ENCODE data around the gene ARHGAP20.

DNA sequence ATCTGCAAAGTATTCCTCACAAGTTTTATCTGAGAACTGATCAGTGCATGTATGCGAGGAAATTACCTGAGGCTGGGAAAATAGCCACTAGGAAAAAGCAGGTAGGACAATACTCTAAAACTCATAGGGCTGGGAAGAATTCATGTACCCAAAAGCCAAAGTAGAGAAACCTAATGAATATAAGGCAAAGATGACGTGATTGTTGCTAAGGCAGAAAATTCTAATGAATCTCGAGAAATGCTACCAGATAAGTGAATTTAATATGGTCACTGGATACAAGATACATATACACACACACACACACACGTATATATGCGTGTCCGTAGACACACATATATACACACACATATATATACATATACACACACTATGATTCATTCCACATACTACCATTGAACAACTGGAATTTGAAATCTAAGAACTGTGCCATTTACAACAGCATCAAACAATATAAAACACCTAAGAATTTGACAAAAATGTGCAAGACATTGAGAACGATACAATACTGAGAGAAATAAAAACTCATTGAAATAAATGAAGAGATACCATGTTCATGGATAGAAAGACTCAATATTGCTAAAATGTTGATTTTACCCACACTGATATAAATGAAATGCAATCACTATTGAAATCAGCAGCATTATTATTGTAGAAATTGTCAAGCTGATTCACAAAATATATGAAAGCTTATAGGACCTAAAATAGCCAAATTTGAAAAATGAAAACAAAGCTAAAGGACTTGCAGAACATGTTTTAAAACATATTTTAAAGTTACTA lies 46.4 kb downstream of the ARHGAP20 start:
- TF ChIP-seq, protein P1, sequence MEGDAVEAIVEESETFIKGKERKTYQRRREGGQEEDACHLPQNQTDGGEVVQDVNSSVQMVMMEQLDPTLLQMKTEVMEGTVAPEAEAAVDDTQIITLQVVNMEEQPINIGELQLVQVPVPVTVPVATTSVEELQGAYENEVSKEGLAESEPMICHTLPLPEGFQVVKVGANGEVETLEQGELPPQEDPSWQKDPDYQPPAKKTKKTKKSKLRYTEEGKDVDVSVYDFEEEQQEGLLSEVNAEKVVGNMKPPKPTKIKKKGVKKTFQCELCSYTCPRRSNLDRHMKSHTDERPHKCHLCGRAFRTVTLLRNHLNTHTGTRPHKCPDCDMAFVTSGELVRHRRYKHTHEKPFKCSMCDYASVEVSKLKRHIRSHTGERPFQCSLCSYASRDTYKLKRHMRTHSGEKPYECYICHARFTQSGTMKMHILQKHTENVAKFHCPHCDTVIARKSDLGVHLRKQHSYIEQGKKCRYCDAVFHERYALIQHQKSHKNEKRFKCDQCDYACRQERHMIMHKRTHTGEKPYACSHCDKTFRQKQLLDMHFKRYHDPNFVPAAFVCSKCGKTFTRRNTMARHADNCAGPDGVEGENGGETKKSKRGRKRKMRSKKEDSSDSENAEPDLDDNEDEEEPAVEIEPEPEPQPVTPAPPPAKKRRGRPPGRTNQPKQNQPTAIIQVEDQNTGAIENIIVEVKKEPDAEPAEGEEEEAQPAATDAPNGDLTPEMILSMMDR (conservative IDR thresholded peaks at IDR 0.05; ENCODE audit: low read depth, low read length): no peak
- no peak for TF ChIP-seq EZH2 (IDR thresholded peaks at IDR 0.05; ENCODE audit: borderline replicate concordance, low read depth, low read length, poor library complexity, severe bottlenecking)
